GM18867 (cell line): Measurements from ENCODE around the gene AK4.

Source experiments
- ATAC-seq: cut with Tn5 transposase; IDR thresholded peaks from one replicate; pipeline ENCODE4 v1.9.1; 2021; ENCODE audit warnings: mild to moderate bottlenecking, moderate library complexity; ENCODE audit not compliant: unreplicated experiment

The AK4 gene

DNA sequence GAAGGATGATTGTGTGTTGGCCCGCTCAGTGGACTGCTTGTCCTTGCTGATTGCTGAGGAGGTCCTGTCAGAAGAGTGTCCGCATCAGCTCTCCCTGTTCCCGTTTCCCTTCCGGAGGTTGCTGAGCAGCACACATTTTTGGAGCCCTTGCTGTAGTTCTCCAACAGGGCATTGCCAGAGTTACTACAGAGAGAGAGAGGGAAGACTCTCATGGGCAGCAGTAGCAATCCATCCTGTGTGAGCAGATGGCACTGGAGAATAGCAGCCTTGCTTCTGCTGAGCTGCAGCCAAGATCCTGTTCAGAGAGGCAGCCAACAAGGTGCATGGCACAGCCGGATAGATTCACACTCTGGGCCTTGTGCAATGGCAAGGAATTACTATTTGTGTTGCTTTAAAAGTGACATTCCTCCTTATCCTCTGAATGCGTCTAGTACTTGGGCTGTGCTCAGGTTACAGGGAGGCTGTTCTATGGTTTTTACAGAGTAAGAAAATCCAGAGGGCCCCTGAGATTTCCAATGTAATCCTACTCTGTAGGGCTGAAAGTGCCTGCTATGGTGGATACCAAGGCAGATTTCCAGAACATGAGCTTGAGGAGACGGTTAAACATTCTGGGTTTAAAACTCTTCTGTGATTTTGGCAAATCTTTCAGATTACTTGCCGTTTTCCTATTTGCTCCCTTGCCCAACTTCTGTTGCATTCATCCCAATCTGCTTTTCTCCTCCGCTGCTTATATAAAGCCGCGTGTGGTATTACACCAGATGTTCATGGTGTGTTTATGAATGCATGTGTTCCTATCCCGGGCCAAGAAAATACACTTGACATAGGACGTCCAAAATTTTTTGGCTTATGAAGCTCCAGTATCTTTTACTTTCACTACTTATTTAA lies 27.4 kb downstream of the AK4 start:
- no peak for ATAC-seq

DNA sequence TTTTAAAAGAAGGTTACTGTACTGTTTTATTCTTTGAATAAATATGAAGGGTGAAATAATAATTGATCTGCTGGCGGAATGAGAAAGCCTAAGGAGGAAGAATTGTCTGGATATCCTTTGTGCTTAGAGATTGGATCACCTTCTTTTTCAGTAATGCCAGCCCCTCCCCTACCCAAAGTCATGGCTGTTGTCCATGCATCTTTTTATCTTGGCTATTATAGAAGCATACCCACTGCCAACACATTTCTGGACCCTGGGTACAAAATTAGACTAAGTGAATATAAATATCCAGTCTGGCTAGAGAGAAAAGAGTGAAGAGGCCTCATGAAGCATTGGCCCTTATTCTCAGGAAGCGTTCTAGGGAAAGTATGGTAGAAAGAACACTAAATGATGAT lies 28.1 kb downstream of the AK4 start:
- ATAC-seq, result no peak

DNA sequence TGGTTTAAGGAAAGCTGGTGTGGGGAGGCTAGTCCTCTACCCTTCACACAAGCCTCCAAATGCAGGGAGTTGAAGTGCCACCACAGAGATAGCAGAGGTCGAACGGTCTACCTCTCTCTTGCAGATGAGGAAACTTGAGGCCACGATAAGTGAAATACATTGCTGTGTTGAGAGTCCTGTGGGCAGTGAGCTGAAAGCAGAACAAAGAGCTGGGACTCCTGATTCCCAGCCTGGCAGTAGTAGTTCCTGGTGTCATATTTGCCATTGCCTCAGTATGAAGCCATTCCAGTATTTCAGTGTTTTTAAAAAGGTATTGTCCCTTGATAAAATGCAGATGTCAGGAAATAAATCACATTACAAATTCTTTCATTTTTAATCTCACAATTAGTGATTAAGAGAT lies 28.6 kb downstream of the AK4 start:
- ATAC-seq, result no peak

DNA sequence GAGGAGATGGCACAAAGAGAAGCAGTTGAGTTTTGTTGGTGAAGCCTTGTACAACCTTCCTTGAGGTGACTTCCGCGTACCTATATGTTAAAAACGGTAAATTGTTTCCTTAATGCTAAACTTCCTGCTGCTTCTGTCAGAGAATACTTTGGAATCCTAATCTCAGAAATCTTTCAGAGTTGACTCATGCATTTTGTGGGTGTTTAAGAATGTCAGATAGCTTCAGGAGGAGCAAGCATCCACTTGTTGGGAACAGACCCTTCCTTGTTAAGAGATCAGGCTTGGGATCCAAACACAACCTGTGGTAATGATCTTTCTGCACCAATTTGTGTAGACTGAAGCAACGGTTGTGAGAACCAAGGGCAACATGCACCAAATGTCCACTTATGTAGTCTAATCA lies 29.5 kb downstream of the AK4 start:
- ATAC-seq, result no peak

DNA sequence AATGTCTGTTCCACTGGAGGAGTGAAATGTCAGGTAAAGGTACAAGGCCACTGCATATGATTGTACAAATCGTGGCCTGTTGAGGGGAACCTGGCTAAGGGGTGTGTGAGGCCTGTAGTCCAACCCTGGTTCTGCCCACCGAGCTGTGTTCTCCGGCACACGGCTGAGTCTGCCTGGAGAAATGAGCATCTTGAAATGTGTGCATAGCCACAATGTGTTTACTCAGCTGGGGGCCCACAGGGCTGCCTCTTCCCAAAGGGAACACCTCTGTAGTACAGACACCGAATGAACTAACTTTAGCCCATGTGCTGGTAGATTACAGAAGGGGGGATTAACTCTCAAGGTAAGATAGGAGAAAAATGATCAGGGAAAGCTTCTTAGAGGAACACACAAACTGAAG lies 30.2 kb downstream of the AK4 start:
- no peak for ATAC-seq

DNA sequence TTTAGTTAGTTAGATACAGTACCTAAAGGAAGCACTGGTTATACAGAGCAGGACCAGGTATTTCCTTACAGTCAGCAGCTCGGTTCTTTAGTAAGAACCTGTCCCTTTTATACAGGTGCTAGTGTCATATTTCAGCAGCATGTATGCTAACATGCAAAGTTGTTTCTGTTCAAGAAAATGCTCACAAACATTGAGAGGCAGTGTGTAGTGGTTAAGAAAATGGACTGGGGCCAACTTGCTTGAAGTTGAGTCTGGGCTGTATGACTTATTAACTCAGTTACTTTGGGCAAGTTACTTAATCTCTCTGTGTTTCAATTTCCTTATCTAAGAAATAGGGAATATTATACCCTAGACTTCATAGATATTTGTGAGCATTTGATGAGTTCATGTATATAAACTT lies 31.1 kb downstream of the AK4 start:
- ATAC-seq, result no peak

DNA sequence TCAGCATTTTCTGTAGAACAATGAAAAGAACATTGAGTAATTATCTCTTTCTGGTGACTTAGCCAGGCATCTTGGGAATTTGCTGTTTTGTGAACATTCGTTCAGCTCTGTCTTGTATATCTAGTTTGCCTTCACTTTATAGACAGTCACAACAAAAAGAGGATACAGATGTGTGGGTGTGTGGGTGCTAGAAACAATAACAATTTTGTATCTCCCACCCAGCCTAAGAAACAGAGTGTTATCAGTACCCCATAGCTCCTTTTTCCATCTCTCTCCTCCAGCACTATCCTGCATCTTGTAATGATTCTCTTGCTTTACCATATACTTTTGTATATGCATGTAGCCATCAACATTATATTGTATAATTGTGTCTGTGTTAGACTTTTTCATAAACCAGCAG lies 33.0 kb downstream of the AK4 start:
- no peak for ATAC-seq

DNA sequence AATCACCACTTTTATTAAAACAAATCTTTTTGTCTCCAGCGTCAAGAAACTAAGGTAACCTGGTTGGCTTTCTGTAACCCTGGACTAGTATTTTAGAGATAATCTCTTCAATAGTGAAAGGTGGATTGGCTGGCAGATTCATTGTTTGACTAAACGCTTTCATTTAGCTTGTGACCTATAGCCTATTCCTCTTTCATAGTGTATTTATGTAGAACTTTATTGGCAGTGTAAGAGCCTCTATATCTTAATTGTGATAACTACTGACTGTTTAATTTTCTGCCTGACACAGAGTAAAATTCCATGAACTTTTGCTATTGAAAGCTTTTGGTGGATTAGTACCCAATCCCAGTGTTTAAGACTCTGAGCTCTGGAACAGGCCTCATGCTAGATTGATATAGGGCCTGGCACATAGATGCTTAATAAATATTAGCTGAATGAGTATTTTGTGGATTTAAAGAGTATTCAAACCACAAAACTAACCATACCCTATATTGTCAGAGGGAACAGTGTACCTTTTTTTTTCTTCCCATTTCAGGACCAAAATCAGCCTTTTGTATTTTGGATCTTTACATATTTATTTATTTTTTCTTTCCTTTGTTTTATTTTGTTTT lies 34.8 kb downstream of the AK4 start:
- ATAC-seq, result no peak

DNA sequence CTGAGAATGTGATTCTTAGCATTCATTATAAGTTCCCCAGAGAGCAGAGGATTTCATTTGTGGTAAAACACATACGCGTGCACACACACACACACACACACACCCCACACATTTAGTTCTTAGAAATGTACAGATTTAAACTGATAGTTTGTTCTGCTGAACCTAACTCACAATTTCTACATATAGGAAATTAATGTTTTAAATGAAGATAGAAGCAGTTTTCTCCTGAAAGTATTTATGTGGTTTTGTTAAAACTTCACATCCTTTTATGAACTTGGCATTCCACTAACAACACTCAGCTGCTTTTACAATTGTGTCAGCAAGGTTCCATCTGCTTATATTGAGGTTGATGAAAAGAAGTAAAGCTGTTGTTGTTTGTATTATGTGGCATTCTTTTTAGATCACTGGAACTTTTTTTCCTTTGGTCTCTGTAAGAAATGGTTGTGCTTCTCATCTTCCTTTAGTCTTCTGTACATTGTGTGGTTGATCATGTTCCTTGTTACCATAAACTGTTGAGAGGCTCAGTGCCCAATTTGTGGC lies 41.6 kb downstream of the AK4 start:
- ATAC-seq, result no peak

DNA sequence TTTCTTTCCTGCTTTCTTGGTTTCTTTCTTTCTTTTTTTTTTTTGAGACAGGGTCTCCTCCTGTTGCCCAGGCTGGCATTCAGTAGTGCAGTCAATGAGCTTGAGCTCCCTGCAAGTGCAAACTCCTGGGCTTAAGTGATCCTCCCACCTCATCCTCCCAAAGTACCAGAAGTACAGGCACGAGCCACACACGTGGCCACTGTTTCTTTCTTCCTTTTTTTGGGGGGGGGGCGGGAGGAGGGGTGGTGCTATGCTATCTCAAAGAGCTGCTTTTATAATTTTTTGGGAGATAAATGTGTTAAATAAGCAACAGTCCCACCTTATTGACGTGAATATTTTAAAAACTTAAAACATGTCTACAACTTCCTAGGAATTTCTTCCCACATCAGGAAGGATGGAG lies 42.2 kb downstream of the AK4 start:
- ATAC-seq, result no peak

DNA sequence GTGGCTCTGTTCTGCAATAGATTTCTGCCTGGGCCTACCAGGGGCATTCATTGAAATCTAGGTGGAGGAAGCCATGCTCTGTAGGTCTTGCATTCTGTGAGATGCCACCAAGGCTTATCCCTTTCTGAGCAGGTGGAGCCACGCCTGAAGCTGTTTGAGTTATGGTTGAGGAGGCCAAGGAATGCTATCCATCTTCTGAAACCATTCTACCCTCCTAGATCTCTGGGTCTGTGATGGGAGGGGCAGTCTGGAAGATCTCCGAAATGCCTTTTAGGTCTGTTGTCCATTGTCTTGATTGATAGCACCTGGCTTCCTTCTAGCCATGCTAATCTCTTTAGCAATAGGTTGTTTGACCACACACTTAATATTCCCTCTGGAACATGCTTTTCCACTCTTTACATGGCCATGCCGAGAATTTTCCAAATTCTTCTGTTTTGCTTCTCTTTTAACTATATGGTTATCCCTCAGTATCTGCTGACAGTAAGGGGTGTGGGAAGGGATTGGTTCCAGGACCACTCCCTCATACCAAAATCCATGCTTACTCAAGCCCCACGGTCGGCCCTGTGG lies 45.2 kb downstream of the AK4 start:
- ATAC-seq, result no peak

DNA sequence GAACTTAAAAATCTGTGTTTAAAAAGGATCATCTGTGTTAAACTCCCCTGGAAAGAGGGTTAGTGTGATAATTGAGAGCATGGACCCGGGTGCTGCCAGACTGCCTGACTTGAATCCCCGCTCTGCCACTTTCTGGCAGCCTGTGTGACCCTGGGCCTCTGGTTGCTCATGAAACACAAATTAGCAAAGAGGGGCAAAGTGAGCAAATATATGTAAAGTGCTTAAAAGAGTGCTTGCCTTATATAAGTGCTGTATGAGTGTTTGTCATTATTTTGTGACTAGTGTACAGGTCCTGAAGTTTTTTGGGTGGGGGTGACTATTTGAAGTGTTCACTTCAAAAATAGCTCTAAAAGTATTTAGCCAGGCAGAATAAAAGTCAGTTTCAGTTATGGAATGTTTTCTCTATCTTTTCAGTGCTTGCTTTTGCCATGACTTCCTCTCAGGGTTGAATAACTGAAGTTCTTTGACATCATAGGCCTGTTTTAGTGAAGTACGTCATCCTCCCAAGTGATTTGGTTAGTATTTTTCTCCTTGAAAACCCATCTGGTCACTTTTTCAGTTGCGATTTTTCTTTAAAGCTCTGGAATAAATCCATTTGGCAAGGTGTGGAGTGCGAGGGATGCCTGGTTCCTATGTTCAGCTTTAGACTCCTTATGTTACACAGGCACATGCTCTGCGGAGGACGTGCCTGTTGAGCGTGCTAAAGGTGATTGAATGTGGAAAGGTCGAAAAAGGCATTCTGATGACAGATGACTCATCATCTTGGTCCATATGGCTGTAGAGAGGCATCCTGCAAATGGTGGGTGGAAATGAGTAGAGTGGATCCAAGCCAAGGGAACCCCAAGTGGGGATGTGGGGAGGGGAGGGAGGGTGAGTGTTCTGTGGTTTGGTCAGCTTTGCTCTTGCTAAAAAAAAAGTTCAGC lies 47.8 kb downstream of the AK4 start:
- no peak for ATAC-seq

DNA sequence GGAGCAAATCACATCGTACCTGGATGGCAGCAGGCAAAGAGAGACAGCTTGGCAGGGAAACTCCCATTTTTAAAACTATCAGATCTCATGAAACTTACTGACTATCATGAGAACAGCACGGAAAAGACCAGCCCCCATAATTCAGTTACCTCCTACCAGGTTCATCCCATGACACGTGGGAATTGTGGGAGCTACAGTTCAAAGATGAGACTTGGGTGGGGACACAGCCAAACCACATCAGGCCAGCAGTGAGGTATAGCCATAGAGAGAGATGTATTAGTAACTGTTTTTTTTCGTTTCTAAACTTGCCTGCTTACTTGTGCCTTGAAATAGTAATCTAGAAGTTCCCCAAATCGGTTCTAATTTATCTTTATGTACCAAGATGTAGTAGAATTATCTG lies 48.9 kb downstream of the AK4 start:
- no peak for ATAC-seq

DNA sequence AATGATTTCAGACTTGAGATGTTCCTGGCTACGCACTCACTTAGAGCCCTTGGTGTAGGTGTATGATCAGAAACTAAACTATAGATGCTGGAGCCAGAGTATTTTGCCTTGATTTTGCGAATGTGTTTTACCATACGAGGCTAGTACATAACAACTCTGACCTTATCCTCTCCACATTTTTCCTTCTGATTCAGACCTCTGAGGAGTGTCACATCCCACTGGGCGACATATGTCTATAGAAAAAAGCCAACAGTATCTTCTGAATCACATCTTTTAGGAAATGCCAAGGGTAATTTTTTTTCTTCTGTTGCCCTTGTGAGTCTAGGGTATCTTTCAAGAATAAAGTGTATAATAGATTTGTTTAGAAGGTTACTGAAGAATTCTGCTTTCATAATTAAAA lies 49.6 kb downstream of the AK4 start:
- ATAC-seq, result no peak

DNA sequence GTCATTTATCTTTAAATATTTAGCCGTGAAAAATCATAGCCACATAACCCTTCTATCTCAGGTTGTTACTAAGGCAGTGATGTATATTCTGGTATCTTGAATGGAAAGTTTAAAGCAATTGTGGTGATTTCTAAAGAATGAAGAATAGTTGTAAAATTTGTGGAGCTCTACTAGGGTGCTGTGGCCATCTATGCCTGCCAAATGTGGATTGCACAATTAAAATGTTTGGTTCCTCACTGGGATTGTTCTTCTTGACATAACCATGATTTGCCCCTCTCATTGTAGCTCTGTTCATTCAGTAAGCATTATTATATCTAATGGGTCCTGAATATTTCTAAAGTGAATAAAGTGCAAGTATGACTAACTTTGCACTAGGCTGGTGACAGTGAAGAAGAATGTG lies 50.1 kb downstream of the AK4 start:
- ATAC-seq, result no peak

DNA sequence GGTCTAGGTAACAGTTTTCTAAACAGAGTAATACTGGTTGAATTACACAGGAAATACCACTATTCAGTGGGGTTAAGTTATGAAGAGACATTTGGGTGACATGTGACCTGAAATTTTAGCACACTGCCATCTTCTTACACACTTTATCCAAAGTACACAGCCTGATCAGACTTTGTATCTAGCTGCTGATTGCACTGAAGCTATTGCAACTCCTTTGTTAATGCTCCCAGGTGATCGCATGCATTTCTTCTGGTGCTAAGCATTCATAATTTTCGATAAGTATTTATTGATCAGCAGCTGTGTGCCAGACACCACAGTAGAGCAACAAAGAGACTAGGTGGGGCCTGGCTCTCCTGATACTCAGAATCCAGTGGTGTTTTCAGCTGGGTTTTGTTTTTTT lies 52.4 kb downstream of the AK4 start:
- ATAC-seq, result no peak

DNA sequence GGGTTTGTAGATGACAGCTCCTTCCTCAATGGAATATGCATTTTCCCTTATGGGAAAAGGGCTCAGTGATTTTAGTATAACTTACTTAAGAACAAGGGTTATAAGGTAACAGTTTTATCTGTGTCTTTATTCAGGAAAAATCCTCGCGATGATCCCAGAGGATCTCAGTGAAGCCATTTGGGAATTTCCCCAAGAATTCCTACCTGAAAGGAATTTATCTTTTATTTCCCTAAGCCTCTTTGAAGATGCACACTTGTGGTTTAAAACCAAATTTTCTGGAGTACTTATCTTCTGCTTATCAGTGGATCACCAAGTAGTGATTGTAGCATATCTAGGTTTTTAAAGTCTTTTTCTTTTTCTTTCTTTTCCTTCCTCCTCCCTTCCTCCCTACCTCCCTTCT lies 58.8 kb downstream of the AK4 start:
- no peak for ATAC-seq

DNA sequence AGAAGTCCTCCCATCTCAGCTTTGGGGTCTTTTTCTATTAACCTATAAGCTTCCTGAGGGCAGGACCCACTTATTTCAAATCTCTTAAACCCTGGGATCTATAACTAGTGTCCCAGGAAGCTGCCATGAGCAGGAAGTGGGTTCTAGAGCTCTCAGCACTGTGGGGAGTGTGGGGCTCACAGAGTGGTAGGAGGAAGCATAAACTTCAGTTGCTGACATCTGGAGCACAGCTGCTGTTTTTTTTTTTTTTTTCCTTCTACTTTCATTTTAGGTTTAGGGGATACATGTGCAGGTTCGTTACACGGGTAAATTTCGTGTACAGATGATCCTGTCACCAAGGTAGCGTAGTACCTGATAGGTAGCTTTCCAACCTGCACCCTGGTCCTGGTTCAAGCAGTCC lies 59.3 kb downstream of the AK4 start:
- peak; percentile 40 for ATAC-seq

DNA sequence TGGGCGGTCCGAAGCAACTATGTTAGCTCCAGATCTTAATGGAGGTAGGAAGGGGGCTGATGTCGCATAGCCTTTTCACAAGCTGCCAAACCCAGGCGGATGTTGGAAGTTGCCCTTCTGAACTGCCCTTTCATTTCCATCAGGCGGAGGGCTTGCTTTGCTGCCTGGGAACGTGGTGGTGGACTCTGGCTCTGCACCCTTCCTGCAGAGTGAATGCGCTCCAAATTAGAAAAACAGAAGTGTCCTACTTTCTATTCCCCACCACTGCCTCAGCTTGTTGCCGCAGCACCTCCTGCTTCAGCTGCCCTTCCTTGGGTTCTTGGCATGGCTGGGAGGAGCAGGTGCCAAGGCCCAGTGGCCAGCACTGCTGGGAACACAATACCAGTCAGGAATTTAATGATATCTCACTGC lies 60.6 kb downstream of the AK4 start:
- no peak for ATAC-seq

DNA sequence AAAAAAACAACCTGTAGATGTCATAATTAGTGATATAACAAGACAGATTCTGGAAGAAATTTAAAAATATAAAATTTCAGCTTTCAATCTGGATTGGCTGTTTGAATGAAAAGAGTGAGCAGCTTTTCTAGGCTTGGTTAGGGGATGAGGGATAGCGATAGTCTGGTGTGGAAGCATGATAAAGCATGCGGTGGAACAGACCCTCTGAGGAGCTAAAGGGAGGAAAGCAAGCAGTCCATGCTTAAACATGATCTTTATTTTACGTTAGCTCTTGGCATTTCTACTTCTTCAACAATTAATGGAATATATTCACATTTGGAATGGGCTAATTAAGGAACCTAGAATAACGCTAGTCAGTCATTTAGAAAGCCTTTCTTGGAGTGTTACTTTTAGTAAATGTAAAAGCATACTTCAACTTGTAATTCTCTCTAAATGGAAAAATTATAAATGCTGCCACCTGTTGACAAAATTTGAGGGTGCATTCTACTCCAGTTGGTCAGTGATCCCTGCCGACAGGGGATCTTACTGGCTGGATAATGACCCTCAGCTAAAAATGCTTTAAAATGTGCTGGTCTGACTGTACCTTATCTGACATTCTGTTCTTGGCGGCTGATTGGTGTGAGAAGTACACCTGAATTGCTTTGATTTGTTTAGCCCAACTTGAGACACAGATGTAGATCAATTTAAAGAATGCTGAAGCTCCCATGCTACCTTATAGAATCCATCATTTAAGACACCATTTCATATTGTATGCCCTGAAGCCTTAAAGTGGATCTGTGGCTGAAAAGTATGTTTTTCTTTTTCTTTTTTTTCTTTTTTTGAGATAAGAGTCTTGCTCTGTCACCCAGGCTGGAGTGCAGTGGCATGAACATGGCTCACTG lies 61.2 kb downstream of the AK4 start:
- ATAC-seq, result peak; percentile 62
